ENCODE data around the gene GALNTL6.

Gene GALNTL6

DNA sequence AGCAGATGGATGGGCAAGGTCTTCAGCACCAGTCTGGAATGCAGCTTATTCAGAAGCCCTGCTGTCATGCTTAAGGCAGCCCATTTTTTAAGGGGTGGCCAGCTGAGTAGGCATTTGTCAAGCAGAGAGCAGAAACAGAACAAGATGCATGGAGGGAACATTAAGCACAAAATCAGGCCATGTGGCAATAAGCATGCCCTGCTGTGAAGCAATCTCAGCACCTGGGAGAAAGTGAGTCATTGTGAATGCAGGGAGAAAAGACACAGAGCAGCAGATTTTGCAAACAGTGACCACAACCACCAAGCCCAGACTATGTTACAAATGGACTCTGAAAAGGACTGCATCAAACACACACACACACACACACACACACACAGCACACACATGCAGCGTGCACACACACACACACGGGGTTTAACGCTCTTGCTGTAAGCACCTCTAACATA lies 1261.3 kb downstream of the GALNTL6 start:
- DNase-seq (ENCODE audit: low read depth) = no peak

- DNase-seq (ENCODE audit: low read depth) = no peak
Observed at GRCh38 chr4:173076903-173077634, 1263.9 kb downstream of the GALNTL6 start.

- DNase-seq (ENCODE audit: low read depth) = no peak
Observed at GRCh38 chr4:173088144-173088543, 1274.9 kb downstream of the GALNTL6 start.
